ENCODE data around the gene LILRB3. TPM values are rescaled to one million over a fixed set of nuclear protein-coding genes. Genes with fewer than 3 reads are reported as not detected.
"Not testable (repeated sequence)": the region's sequence is repeated elsewhere in the genome, so short reads cannot be mapped to it uniquely, and the experiment has no call there.

LILRB3 gene
- total and polyA plus RNA-seq, 4 experiments from 2014 or later = 0.97 to 9.1 (median 7.3) TPM

DNA sequence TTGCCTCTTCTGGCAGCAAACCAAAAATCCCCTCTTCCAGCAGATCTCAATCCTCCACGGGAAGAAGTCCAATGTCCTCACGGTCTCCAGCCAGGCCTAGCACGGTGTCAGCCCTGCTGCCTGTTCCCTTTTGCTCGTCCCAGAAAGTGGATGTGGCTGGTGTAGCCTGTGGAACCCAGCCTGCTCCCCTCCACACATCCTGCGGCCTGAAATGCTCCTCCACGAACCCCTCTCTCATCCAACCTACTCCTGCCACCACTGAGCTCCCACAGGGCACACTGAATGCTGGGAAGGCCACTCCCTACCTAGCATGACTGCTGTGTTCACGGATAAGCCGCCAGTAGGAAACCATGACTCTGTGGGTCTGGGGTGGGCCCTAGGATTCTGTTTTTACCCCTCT lies 36.5 kb downstream of the LILRB3 start:
- Mint-ChIP-seq H3K4me3 (peak overlapping the region in 2 of 8 donors; percentile 9 to 17), H3K36me3 (peaks cover 7 to 22% of the 10 kb centered on the region in 2 donors), H3K4me1 (peaks cover 10 to 35% (median 18%) of the 10 kb centered on the region in 4 donors), H3K27me3 (no peaks in the 10 kb centered on the region), H3K27ac (peak overlapping the region in 1 of 7 donors; percentile 96), H3K9me3 (peaks cover 0 to 1% (median 0%) of the 10 kb centered on the region in 8 donors)
- H3K36me3 ChIP-seq (ENCODE audit: insufficient read depth, low read length) = peaks cover 7% of the 10 kb centered on the region
- H3K4me3 ChIP-seq (ENCODE audit: low read length in 2 of 2) = no peak overlapping the region
- ChIA-PET CTCF (ENCODE audit: partially characterized antibody) (interaction anchor here (0.9 to 4.5 kb wide), 2 partner anchors 19 to 81 kb away, joined by 3 to 37 read pairs; no protein-coding TSS in a partner anchor), POLR2A (ENCODE audit: partially characterized antibody) (interaction anchor here (1.1 to 7.3 kb wide), 3 partner anchors 13 to 16 kb away, joined by 3 to 256 read pairs (median 6); partner anchors contain the start of genes RPS9 and TMC4)
- H3K27ac ChIP-seq (ENCODE audit: low read depth, low read length) = no peak overlapping the region
- peaks cover 20% of the 10 kb centered on the region for H3K4me1 ChIP-seq (ENCODE audit: insufficient read depth, low read length)
- H3K27me3 ChIP-seq (ENCODE audit: insufficient read depth, low read length) = no peaks in the 10 kb centered on the region
- DNase-seq = no peak
- H3K9me3 ChIP-seq (ENCODE audit: control insufficient read depth in 1 of 2, low read length in 2 of 2) = no peaks in the 10 kb centered on the region
- intact Hi-C loops (cut with micrococcal nuclease) = no loop called here

DNA sequence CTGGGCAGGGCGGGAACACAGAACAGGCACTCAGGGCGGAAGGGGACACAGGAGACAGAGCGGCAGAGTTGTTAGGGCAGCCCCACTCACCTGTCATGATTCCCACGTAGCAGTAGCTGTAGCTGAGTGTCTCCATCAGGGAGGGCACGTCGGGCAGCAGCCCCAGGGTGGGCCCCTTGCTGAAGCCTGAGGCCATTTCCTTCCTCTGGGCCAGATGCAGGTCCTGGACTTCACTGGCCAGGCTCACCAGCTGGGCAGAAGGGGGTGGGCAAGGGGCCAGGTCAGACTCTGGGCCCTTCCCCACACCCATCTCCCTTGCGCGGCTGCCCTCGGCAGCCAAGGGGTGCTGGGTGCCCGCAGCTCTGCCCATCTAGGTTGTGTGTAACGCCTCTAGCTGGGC lies 39.4 kb downstream of the LILRB3 start:
- Mint-ChIP-seq H3K4me3 (no peak overlapping the region), H3K9me3 (no peaks in the 10 kb centered on the region), H3K36me3 (peaks cover 12% of the 10 kb centered on the region in 2 donors), H3K27ac (peak overlapping the region in 1 of 7 donors; percentile 25), H3K27me3 (no peaks in the 10 kb centered on the region), H3K4me1 (peaks cover 8 to 21% (median 12%) of the 10 kb centered on the region in 4 donors)
- Histone ChIP-seq H3K36me3 (ENCODE audit: insufficient read depth, low read length) (peaks cover 10% of the 10 kb centered on the region), H3K4me1 (ENCODE audit: insufficient read depth, low read length) (peaks cover 15% of the 10 kb centered on the region), H3K9me3 (ENCODE audit: control insufficient read depth in 1 of 2, low read length in 2 of 2) (no peaks in the 10 kb centered on the region), H3K27ac (ENCODE audit: low read depth, low read length) (no peak overlapping the region), H3K27me3 (ENCODE audit: insufficient read depth, low read length) (no peaks in the 10 kb centered on the region), H3K4me3 (ENCODE audit: low read length in 2 of 2) (no peak overlapping the region)
- POLR2A ChIA-PET (ENCODE audit: partially characterized antibody) = no interaction called here
- no peak for DNase-seq
- intact Hi-C loops (cut with micrococcal nuclease) = no loop called here
- CTCF ChIA-PET (ENCODE audit: partially characterized antibody) = interaction anchor here (1.1 kb wide), 1 partner anchor 12 kb away, joined by 3 read pairs; no protein-coding TSS in a partner anchor

DNA sequence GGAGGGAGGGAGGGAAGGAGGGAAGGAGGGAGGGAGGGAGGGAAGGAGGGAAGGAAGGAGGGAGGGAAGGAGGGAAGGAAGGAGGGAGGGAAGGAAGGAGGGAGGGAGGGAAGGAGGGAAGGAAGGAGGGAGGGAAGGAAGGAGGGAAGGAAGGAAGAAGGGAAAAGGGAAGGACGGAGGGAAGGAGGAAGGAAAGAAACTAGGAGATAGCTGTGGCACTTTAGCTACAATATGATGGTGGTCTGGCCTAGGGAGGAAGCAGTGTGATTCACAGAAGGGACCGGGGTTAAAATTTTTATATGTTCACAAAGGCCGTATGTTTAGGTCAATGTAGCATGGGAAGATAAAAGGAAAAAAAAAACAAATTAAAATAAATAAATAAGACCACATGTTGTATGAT lies 40.9 kb downstream of the LILRB3 start:
- H3K4me1 ChIP-seq (ENCODE audit: insufficient read depth, low read length); H3K27ac Mint-ChIP-seq; H3K27me3 Mint-ChIP-seq; DNase-seq; H3K4me3 ChIP-seq (ENCODE audit: low read length in 2 of 2); H3K4me3 Mint-ChIP-seq; H3K9me3 Mint-ChIP-seq; H3K36me3 ChIP-seq (ENCODE audit: insufficient read depth, low read length); intact Hi-C loops (cut with micrococcal nuclease); H3K27me3 ChIP-seq (ENCODE audit: insufficient read depth, low read length); POLR2A ChIA-PET (ENCODE audit: partially characterized antibody); H3K9me3 ChIP-seq (ENCODE audit: control insufficient read depth in 1 of 2, low read length in 2 of 2); H3K4me1 Mint-ChIP-seq; H3K27ac ChIP-seq (ENCODE audit: low read depth, low read length): not testable (repeated sequence)
- peaks cover 11 to 16% of the 10 kb centered on the region in 2 donors for H3K36me3 Mint-ChIP-seq
- CTCF ChIA-PET (ENCODE audit: partially characterized antibody) = interaction anchor here (1.0 kb wide), 1 partner anchor 84 kb away, joined by 3 read pairs; no protein-coding TSS in a partner anchor

DNA sequence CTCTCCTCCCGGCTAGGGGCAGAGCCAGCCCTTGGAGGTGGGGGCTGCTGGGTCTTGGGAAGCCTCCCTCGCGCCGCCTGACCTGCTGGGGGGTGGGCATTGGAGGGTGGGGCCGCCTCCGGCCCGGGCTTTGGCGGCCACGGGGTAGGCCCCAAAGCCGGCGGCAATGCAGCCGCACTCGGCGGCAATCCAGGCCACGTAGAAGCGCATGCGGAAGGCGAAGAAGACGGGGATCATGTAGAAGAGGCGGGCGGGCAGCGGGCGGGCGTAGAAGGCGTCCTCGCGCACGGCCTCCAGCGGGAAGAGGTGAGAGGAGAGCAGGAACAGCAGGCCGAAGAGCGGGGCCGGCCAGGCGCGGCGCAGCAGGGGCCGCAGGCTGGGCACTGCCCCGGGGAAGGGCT lies 42.1 kb downstream of the LILRB3 start:
- POLR2A ChIA-PET (ENCODE audit: partially characterized antibody) = interaction anchor here (0.6 kb wide), 1 partner anchor 67 kb away, joined by 3 read pairs; no protein-coding TSS in a partner anchor
- Mint-ChIP-seq H3K9me3 (no peaks in the 10 kb centered on the region), H3K36me3 (peaks cover 13 to 16% of the 10 kb centered on the region in 2 donors), H3K4me1 (peaks cover 0 to 4% (median 0%) of the 10 kb centered on the region in 4 donors), H3K27ac (no peak overlapping the region), H3K4me3 (no peak overlapping the region), H3K27me3 (no peaks in the 10 kb centered on the region)
- H3K4me1 ChIP-seq (ENCODE audit: insufficient read depth, low read length) = no peaks in the 10 kb centered on the region
- H3K9me3 ChIP-seq (ENCODE audit: control insufficient read depth in 1 of 2, low read length in 2 of 2) = no peaks in the 10 kb centered on the region
- CTCF ChIA-PET (ENCODE audit: partially characterized antibody) = no interaction called here
- intact Hi-C loops (cut with micrococcal nuclease) = no loop called here
- H3K27ac ChIP-seq (ENCODE audit: low read depth, low read length) = no peak overlapping the region
- H3K4me3 ChIP-seq (ENCODE audit: low read length in 2 of 2) = no peak overlapping the region
- peaks cover 6% of the 10 kb centered on the region for H3K36me3 ChIP-seq (ENCODE audit: insufficient read depth, low read length)
- no peak for DNase-seq
- no peaks in the 10 kb centered on the region for H3K27me3 ChIP-seq (ENCODE audit: insufficient read depth, low read length)

DNA sequence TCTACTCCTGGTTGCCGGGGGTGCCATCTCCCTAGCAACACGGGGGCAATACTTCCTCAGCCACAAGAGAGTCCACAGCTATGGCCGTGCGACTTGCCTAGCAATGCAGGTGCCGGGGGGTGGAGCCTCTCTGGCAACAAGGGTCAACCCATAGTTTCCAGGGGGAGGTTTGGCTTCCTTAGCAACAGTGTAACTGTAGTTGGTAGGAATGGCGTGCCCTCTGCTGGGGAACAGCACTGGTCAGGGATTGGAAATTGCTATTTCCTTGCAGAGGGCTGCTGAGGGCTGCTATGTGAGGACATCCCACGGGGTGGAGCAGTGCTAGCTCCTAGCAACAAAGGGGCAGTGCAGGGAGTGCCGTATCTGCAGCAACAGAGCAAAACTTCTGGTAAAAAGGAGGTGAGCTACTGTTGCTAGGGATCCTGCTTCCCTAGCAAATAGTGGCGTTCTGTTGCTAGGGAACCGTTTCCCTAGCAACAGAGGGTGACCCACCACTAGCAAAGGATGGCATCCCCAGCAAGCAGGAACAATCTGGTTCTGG lies 42.8 kb downstream of the LILRB3 start:
- H3K36me3 ChIP-seq (ENCODE audit: insufficient read depth, low read length) = peaks cover 6% of the 10 kb centered on the region
- H3K4me3 Mint-ChIP-seq = no peak overlapping the region

DNA sequence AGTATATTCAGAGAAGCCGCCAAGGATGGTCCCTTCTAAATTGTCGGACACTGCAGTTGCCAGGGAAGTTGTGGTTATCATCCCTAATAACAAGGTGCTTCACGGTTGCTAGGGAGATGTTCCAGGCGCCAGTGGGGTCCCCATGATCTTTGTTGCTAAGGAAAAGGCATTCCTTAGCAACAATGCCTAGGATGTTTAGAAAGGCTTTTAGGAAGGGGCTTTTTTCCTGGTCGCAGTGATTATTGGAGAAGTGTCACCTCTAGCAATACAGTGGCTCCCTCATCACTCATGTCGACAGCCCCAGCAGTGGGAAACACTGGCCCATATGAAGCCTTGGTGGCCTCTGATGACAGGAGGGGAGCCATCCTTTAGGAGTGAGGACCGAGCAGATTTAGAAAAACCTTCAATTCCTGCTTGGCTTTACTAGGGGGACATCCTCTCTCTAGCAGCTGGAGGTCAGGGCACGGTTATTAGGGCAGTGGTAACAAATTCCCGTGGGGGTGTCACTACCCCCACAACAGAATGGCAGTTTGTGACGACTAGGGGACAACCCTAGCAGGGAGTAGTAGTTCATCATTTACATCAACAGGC lies 43.5 kb downstream of the LILRB3 start:
- CTCF ChIA-PET (ENCODE audit: partially characterized antibody) = no interaction called here
- H3K4me1 ChIP-seq (ENCODE audit: insufficient read depth, low read length) = no peaks in the 10 kb centered on the region
- peaks cover 6% of the 10 kb centered on the region for H3K36me3 ChIP-seq (ENCODE audit: insufficient read depth, low read length)
- no peak for DNase-seq
- Mint-ChIP-seq H3K27ac (peak overlapping the region in 1 of 7 donors; percentile 22), H3K4me1 (peaks cover 0 to 4% (median 0%) of the 10 kb centered on the region in 4 donors), H3K4me3 (no peak overlapping the region), H3K27me3 (no peaks in the 10 kb centered on the region), H3K36me3 (peaks cover 11 to 16% of the 10 kb centered on the region in 2 donors), H3K9me3 (no peaks in the 10 kb centered on the region)
- POLR2A ChIA-PET (ENCODE audit: partially characterized antibody) = no interaction called here
- no peaks in the 10 kb centered on the region for H3K27me3 ChIP-seq (ENCODE audit: insufficient read depth, low read length)
- intact Hi-C loops (cut with micrococcal nuclease) = no loop called here
- H3K4me3 ChIP-seq (ENCODE audit: low read length in 2 of 2) = no peak overlapping the region
- no peaks in the 10 kb centered on the region for H3K9me3 ChIP-seq (ENCODE audit: control insufficient read depth in 1 of 2, low read length in 2 of 2)
- H3K27ac ChIP-seq (ENCODE audit: low read depth, low read length) = no peak overlapping the region

More for the DNA sequence above, 42.8 kb downstream of the LILRB3 start:
- POLR2A ChIA-PET (ENCODE audit: partially characterized antibody) = interaction anchor here (0.6 kb wide), 1 partner anchor 68 kb away, joined by 3 read pairs; no protein-coding TSS in a partner anchor
- H3K4me3 ChIP-seq (ENCODE audit: low read length in 2 of 2) = no peak overlapping the region
- Mint-ChIP-seq H3K27ac (no peak overlapping the region), H3K4me1 (peaks cover 0 to 4% (median 0%) of the 10 kb centered on the region in 4 donors), H3K9me3 (no peaks in the 10 kb centered on the region), H3K36me3 (peaks cover 11 to 16% of the 10 kb centered on the region in 2 donors), H3K27me3 (no peaks in the 10 kb centered on the region)
- H3K4me1 ChIP-seq (ENCODE audit: insufficient read depth, low read length) = no peaks in the 10 kb centered on the region
- no peak overlapping the region for H3K27ac ChIP-seq (ENCODE audit: low read depth, low read length)
- DNase-seq = no peak
- no peaks in the 10 kb centered on the region for H3K9me3 ChIP-seq (ENCODE audit: control insufficient read depth in 1 of 2, low read length in 2 of 2)
- H3K27me3 ChIP-seq (ENCODE audit: insufficient read depth, low read length) = no peaks in the 10 kb centered on the region
- CTCF ChIA-PET (ENCODE audit: partially characterized antibody) = no interaction called here
- intact Hi-C loops (cut with micrococcal nuclease) = no loop called here

DNA sequence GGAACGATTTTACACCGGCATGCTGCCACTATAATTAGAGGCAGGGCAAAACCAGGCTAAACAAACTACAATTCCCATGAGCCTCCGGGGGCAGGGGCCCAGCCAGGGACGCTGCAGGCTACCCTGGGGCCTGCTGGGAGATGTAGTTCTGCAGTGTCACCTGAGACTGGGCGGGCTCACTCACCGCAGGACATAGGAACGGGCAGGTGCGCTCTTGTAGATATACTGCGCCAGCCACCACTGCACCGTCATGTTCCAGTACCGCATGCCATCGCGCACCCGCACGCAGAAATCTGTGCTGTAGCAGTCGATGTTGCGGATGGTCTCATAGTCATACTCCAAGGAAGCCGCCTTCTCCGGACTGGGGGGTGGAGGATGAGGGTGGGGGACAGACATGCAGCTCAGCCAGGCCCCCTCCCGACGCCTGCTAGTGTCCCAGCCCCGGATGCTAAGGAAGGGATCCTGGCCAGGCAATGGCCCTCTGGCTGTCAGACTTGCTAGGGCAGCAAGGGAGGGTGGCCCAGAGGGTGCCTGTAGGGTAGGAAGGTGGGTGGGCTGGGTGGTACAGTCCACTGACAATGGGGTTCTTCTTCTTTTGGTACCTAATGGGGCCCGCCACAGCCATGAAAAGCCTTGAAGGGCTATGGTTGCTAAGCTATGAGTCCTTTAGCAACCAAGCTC lies 44.1 kb downstream of the LILRB3 start:
- Mint-ChIP-seq H3K4me1 (peaks cover 0 to 3% (median 0%) of the 10 kb centered on the region in 4 donors), H3K27me3 (no peaks in the 10 kb centered on the region), H3K27ac (peak overlapping the region in 1 of 7 donors; percentile 37), H3K4me3 (no peak overlapping the region), H3K36me3 (peaks cover 9 to 10% of the 10 kb centered on the region in 2 donors), H3K9me3 (no peaks in the 10 kb centered on the region)
- Histone ChIP-seq H3K27me3 (ENCODE audit: insufficient read depth, low read length) (no peaks in the 10 kb centered on the region), H3K36me3 (ENCODE audit: insufficient read depth, low read length) (peaks cover 6% of the 10 kb centered on the region), H3K27ac (ENCODE audit: low read depth, low read length) (no peak overlapping the region), H3K9me3 (ENCODE audit: control insufficient read depth in 1 of 2, low read length in 2 of 2) (no peaks in the 10 kb centered on the region), H3K4me1 (ENCODE audit: insufficient read depth, low read length) (no peaks in the 10 kb centered on the region), H3K4me3 (ENCODE audit: low read length in 2 of 2) (no peak overlapping the region)
- POLR2A ChIA-PET (ENCODE audit: partially characterized antibody) = interaction anchor here (1.0 kb wide), 1 partner anchor 11 kb away, joined by 3 read pairs; the partner anchor contains the start of gene MBOAT7
- intact Hi-C loops (cut with micrococcal nuclease) = no loop called here
- DNase-seq = peak in 2 of 5 donors; percentile 35 to 37
- CTCF ChIA-PET (ENCODE audit: partially characterized antibody) = no interaction called here
